ENCODE data around the gene SNRNP200.

The SNRNP200 gene

GRCh38 chr2:96271995-96272394 is 33.4 kb downstream of the SNRNP200 start:
- H3K27me3 ChIP-seq (ENCODE audit: insufficient read depth, poor library complexity, severe bottlenecking), result no peaks in the 10 kb centered on the region
- no peak for DNase-seq (ENCODE audit: low read depth in 1 of 2, low spot score in 1 of 2)
- H3K27ac ChIP-seq (replicated peaks), result no peak overlapping the region
- H3K4me3 ChIP-seq (replicated peaks; ENCODE audit: insufficient read depth, low read length), result no peak overlapping the region
- no peak for TF ChIP-seq POLR2AphosphoS5 (IDR thresholded peaks at IDR 0.05; ENCODE audit: low read depth)
- TF ChIP-seq REST (IDR thresholded peaks at IDR 0.05; ENCODE audit: insufficient replicate concordance, low read depth), result no peak

GRCh38 chr2:96267159-96267971 is 38.0 kb downstream of the SNRNP200 start:
- H3K4me3 ChIP-seq (replicated peaks; ENCODE audit: insufficient read depth, low read length), result peak overlapping the region; percentile 97
- TF ChIP-seq CTCF (IDR thresholded peaks at IDR 0.05; ENCODE audit: insufficient read depth, low read length), result peak; percentile 18
- no peak for TF ChIP-seq SPI1 (IDR thresholded peaks at IDR 0.05; ENCODE audit: borderline replicate concordance, low read depth)
- no peaks in the 10 kb centered on the region for H3K27me3 ChIP-seq (ENCODE audit: insufficient read depth, poor library complexity, severe bottlenecking)
- peak in 1 of 2 experiments; percentile 68 for DNase-seq (ENCODE audit: low read depth in 1 of 2, low spot score in 1 of 2)
- H3K27ac ChIP-seq (replicated peaks), result no peak overlapping the region

GRCh38 chr2:96265840-96266679 is 39.3 kb downstream of the SNRNP200 start, which contains the start of the genes CIAO1 and TMEM127:
Gene CIAO1, plus strand, starts transcription at chr2:96266225. Its CDS starts 126 bp downstream, at chr2:96266351.
Gene TMEM127, minus strand, starts transcription at chr2:96265997. Its CDS starts 616 bp downstream, at chr2:96265381.
- peak within 1 kb of the TSS; percentile 97 for H3K4me3 ChIP-seq (replicated peaks; ENCODE audit: insufficient read depth, low read length)
- H3K27ac ChIP-seq (replicated peaks), result peak within 1 kb of the TSS; percentile 77
- TF ChIP-seq POLR2AphosphoS5 (IDR thresholded peaks at IDR 0.05; ENCODE audit: low read depth) (peak; percentile 91), SPI1 (IDR thresholded peaks at IDR 0.05; ENCODE audit: borderline replicate concordance, low read depth) (no peak; the same call in 1 of the 2 replicates), REST (IDR thresholded peaks at IDR 0.05; ENCODE audit: insufficient replicate concordance, low read depth) (no peak), CTCF (IDR thresholded peaks at IDR 0.05; ENCODE audit: insufficient read depth, low read length) (peak; percentile 19), GABPA (IDR thresholded peaks at IDR 0.05; ENCODE audit: low read depth) (peak; percentile 94)
- peak; percentile 92 to 99 for DNase-seq (ENCODE audit: low read depth in 1 of 2, low spot score in 1 of 2)
- no peaks in the 10 kb centered on the region for H3K27me3 ChIP-seq (ENCODE audit: insufficient read depth, poor library complexity, severe bottlenecking)

GRCh38 chr2:96265349-96265839 is 40.0 kb downstream of the SNRNP200 start:
- Histone ChIP-seq H3K4me3 (replicated peaks; ENCODE audit: insufficient read depth, low read length) (peak overlapping the region; percentile 97), H3K27ac (replicated peaks) (peak overlapping the region; percentile 77), H3K27me3 (ENCODE audit: insufficient read depth, poor library complexity, severe bottlenecking) (no peaks in the 10 kb centered on the region)
- no peak for DNase-seq (ENCODE audit: low read depth in 1 of 2, low spot score in 1 of 2)
- TF ChIP-seq POLR2AphosphoS5 (IDR thresholded peaks at IDR 0.05; ENCODE audit: low read depth) (no peak), CTCF (IDR thresholded peaks at IDR 0.05; ENCODE audit: insufficient read depth, low read length) (no peak), REST (IDR thresholded peaks at IDR 0.05; ENCODE audit: insufficient replicate concordance, low read depth) (no peak), GABPA (IDR thresholded peaks at IDR 0.05; ENCODE audit: low read depth) (no peak), SPI1 (IDR thresholded peaks at IDR 0.05; ENCODE audit: borderline replicate concordance, low read depth) (no peak)

All from HL-60 (cell line).